ENCODE results near the gene ADAMTS6.

GRCh38 chr5:65105301-65105700 lies 376.4 kb downstream of the ADAMTS6 start:
- TF ChIP-seq POLR2A (IDR thresholded peaks at IDR 0.05) (no peak), CTCF (IDR thresholded peaks at IDR 0.05) (no peak)

Measured in suprapubic skin (tissue), 3 donors.